H1 (cell line): ENCODE data around the gene HOMER2. TPM values are rescaled to one million over a fixed set of nuclear protein-coding genes. Genes with fewer than 3 reads are reported as not detected.

ENCODE experiments used
- FOSL1 ChIP-seq: IDR thresholded peaks from 2 replicates; pipeline ENCODE4 v1.6.1; 2011; ENCODE audit warnings: mild to moderate bottlenecking, low read depth, low read length, moderate library complexity; ENCODE audit not compliant: insufficient read depth
- polyA plus RNA-seq, 7 experiments: library from polyadenylated mRNA; depleted of rRNA in 3 of 7; stranded (reverse) in 5 of 7; unstranded in 2 of 7; fragments of >200 nt in 5 of 7; fragments of 200-250 nt in 2 of 7; gene quantifications; 1 replicate in 5 of 7; 2 replicates in 1 of 7; 4 replicates in 1 of 7; pipeline versions ENCODE4 v1.2.1 to v1.2.3, GENCODE V29; 2011 to 2013; ENCODE audit warnings: missing spikeins in 2 of 7, mixed read lengths in 2 of 7
- total RNA-seq: library from RNA; stranded (reverse); fragmentation: NEBNext Ultra II Directional; extraction: Animal tissue kit (Norgen Biotek cat#: 25700); gene quantifications from 2 replicates; pipeline ENCODE4 v1.2.1, GENCODE V29; 2021

The HOMER2 gene
- total and polyA plus RNA-seq, 2 of the 8 experiments (the other 6 are each of a cell fraction or from before 2014, with no cell fraction given), result 12.5 to 27.6 TPM

DNA sequence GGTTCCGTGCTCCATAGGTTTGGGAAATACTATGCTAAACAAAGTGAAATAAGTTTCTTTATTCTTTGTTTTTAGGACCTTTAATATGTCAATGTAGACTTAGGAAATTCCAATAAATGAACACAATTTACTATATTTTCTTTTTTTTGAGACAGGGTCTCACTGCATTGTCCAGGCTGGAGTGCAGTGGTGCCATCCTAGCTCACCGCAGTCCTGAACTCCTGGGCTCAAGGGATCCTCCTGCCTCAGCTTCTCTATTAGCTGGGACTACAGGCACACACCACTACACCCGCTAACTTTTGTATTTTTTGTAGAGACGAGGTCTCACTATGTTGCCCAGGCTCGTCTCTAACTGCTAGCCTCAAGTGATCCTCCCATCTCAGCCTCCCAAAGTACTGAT is 12.4 kb upstream of the HOMER2 start (continued):
- TF ChIP-seq FOSL1, result no peak
